GM12891 (cell line): ENCODE data around the gene GPC6.

Experiments
- POLR2AphosphoS5 ChIP-seq: IDR thresholded peaks from 2 replicates; pipeline ENCODE4 v1.6.1; 2011; ENCODE audit warnings: low read depth, low read length, control low read depth
- SPI1 ChIP-seq: IDR thresholded peaks from 2 replicates; pipeline ENCODE4 v1.6.1; 2011; ENCODE audit warnings: low read depth, low read length, control low read depth
- TAF1 ChIP-seq: IDR thresholded peaks from 2 replicates; pipeline ENCODE4 v1.6.1; 2011; ENCODE audit warnings: low read depth, low read length, control low read depth

GRCh38 chr13:94073007-94073744 lies 846.6 kb downstream of the GPC6 start:
- TF ChIP-seq TAF1 (no peak), POLR2AphosphoS5 (no peak), SPI1 (no peak)
